Kasumi-1 (cell line): ENCODE measurements around the gene PVR.
A peak's percentile ranks its signal among the peaks of the same experiment; 100 is the strongest.
"Not testable (repeated sequence)": the region's sequence is repeated elsewhere in the genome, so short reads cannot be mapped to it uniquely, and the experiment has no call there.

Experiments
- DNase-seq, 2 experiments: peaks; one replicate each; lab custom pipeline; 2025; lab: John Stamatoyannopoulos, UW

The PVR gene

GRCh38 chr19:44645407-44646048 is 1.8 kb downstream of the PVR start:
- DNase-seq, result no peak

DNA sequence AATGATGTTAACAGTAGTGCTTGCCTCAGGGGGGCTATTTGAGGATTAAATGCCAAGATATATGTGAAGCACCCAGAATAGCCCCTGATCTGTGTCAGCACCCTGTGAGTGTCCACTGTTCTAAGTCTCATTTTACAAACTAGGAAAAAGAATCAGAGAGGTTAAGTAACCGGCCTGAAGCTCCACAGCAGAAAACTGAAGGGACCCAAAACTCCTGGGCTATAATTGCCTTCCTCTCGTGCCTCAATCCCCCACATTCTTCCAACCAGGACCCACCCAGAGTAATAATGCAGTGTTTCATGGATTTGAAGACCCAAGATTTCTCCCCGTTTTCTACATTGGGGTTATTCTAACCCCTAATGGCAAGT is 2.3 kb downstream of the PVR start:
- no peak for DNase-seq

- DNase-seq, result no peak
These were observed 3.4 kb downstream of the PVR start for GRCh38 chr19:44647144-44647543.

DNA sequence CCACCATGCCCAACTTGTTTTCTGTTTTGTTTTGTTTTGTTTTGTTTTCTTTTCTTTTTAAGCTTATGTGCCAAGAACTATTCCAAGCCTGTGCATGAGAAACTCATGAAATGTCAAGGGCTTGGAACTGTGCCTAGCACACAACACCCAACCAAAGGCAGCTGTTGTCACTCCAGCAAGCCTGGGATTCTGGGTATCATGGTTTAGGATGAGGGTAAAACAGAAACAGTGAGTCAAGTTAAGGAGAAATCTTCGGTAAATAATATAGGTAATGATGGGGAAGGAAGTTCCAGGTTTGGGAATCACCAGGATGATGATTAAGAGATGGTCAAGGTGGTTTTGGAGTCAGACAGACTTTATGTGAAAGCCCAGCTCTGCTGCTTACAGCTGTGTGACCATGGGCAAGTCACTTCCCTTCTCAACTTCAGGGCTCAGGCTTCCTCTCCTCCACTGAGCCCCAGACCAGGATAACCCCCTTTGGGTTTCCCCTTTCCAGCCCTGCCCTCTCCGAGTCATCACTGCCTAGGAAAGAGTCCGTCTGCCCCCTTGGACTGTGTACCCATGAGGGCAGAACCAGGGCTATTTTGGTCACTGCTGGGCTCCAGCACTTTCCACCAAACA is 5.0 kb downstream of the PVR start:
- DNase-seq, result no peak

- DNase-seq, result no peak
These were observed 6.0 kb downstream of the PVR start for GRCh38 chr19:44649578-44650145.

DNA sequence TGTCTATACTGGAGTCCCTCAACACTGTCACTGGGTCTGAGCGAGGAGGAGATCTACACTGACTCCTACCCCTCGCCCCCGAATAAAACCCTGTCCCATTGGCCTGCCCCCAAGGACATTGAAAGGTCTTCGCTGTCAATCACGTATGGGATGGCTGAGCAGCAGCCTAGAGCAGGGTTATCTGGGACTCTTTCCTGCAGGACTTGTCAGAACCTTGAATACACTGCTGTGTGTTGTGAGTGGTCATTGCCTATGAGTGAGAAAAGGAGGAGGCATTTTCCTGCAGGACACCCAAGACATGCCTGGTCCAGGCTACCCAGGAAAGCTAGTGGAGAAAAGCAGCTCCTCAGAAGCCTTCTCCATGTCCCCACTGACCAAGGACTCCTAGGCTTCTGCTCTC is 9.6 kb downstream of the PVR start:
- no peak for DNase-seq

GRCh38 chr19:44653977-44654774 is 10.5 kb downstream of the PVR start:
- DNase-seq, result peak; percentile 48 to 59

- peak; percentile 76 to 80 for DNase-seq
These were observed 13.7 kb downstream of the PVR start for GRCh38 chr19:44657211-44657921.

DNA sequence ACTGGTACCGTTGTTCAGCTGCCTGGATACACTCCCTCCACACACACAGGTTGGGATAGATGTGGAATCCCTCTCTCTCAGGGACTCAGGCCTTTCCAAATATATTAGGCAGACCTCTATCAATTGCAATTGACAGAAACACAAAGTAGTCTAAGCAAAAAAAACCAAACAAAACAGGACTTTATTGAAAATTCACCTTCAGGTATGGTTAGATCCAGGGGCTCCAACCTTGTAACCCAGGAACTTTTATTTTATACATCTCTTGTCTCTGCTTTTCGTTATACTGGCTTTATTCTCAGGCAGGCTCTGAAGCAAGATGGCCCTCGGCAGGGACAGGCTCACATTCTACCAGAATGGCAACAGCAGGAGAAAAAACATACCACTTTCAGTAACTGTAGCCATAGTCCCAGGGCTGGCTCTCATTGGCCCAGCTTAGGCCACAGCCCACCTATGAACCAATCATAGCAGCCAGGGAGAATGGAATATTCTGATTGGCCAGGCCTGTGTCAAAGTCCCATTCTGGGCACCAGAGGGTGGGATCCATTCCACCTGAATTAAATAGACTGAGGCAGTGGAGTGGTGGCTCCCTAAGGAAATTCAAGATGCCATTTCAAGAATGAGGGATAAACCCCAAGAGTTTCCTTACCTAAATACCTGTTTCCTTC is 14.5 kb downstream of the PVR start:
- no peak for DNase-seq

GRCh38 chr19:44660081-44660480 is 16.4 kb downstream of the PVR start:
- DNase-seq, result no peak

DNA sequence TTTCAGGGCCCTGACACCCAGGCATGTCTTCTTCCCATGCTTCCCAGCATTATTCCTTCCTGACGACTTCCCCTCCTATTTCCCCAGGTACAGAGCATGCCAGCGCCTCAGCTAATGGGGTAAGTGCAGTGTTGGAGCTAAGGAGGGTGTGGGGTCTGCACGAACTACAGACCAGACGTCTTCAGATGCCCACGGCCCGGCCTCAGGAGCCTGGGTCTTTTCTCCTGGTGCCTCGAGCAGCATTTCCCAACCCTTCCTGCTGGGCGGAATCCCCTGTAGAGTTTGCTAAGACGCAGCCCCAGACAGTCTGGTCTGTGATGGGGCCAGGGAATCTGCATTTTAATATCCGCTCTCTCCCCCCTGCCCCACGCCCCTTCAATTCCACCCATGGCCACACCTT is 17.5 kb downstream of the PVR start:
- no peak for DNase-seq

- DNase-seq, result no peak
These were observed 18.2 kb downstream of the PVR start for GRCh38 chr19:44661904-44662303.

GRCh38 chr19:44662691-44663385 is 19.1 kb downstream of the PVR start:
- no peak for DNase-seq

- DNase-seq, result no peak
These were observed 20.3 kb downstream of the PVR start for GRCh38 chr19:44663996-44664395.

DNA sequence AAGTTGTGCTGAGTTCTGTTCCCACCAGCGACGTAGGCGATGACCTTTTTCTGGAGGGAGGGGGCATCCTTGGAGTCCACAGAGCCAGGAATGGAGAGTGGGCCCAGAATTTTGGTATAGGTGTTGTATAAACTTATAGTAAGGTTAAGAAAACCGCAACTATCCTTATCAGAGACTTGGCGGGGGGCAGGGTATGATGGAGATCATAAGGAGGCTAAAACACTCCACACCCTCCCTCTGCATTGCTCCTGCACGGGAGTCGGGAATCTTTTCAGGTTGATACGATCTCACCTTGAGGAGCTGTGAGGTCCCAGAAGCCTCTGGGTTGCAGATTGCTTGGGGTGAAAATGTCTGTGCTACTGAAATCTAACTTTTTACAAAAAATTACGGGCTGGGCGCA is 21.3 kb downstream of the PVR start:
- DNase-seq, result no peak

DNA sequence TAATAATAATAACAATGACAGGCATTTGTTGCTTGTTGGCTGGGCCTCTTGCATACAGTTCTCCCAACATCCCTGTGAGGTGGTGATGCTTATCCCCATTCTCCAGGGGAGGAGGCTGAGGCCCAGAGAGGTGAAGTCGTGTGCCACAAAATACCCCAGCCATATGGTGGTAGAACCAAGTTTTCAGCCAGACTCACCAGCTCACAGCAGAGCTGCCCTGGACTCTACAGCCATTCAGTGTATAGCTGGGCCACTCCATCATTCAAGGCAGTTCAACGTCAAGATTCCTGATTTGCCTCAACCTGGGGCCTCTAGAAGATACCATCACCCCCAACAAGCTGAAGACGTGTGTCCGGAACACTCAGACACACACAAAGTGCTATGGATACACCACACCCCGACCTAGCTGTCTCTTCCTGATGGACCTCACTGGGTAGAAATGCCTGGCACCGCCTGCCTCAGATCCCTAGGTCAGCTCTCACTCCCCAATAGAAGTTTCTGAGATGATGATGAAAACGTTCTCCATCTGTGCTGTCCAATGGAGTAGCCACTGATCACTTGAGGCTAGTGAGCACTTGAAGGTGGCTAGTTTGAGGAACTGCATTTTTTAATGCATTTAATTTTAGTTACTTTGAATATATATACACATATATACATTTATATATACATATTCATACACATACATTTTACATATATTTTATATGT is 23.3 kb downstream of the PVR start:
- DNase-seq, result no peak

- no peak for DNase-seq
These were observed 25.5 kb downstream of the PVR start for GRCh38 chr19:44668985-44669764.

DNA sequence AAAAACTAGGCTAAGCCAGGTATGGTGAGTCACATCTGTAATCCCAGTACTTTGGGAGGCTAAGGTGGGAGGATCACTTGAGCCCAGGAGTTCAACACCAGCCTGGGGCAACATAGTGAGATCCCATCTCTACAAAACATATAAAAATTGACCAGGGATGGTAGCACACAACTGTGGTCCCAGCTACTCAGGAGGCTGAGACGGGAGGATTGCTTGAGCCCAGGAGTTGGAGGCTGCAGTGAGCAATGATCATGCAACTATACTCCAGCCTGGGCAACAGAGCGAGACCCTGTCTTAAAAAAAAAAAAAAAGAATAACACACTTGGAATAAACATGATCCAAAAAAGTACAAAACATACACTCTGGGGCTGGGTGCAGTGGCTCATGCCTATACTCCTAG is 26.3 kb downstream of the PVR start:
- not testable (repeated sequence) for DNase-seq

GRCh38 chr19:44671400-44671799 is 27.7 kb downstream of the PVR start, which contains the start of gene CEACAM19:
Gene CEACAM19 (plus strand): TSS chr19:44671482. CDS start chr19:44671932, 450 bp downstream.
- DNase-seq, result no peak

- DNase-seq, result no peak
These were observed 28.5 kb downstream of the PVR start for GRCh38 chr19:44672226-44672625.
